Measurements from ENCODE around the gene JTB.
A peak's percentile ranks its signal among the peaks of the same experiment; 100 is the strongest.

Gene JTB

DNA sequence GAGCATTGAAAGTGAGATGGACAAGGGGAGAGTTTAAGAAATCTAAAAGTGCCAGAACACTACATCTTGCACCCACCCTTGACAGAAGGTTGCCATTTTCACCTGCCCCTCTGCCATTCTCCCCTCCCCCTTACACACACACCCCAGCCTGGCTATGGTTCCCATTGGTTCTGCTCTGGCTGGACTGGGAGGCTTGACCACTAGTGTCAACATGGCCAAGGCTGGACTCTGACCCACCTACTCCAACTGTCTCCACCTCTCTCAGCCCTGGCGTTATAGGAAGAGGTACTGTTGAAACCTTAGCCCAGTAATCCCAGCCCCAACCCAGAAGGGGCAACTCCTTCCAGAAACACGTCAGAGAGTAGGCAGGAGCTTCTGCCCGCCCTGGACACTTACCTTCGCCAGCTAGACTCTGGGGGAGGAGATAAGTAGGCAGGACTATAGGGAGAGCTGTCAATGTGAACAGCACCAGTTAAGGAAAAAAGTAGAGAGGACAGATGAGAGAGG, 23.6 kb downstream of the JTB start:
- DNase-seq, result no peak

DNA sequence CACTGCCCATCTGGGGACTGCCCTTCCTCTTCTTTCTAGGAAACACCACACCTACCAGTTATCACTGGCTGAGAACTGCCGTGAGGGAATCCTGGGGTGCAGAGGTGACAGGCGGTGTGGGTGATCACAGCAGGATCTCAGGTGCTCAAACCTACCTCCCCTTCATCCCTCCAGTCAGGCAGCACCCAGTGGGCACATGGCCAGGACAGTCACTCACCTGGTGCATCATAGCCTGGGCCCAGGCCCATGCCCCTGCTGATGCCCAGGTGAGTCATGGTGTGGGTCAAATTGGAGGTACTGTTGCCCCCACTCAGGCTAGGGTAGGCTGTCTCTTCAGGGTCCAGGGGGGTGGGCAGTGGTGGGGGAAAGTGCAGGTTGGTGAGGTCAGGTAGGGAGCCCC, 25.7 kb downstream of the JTB start:
- no peak for DNase-seq

DNA sequence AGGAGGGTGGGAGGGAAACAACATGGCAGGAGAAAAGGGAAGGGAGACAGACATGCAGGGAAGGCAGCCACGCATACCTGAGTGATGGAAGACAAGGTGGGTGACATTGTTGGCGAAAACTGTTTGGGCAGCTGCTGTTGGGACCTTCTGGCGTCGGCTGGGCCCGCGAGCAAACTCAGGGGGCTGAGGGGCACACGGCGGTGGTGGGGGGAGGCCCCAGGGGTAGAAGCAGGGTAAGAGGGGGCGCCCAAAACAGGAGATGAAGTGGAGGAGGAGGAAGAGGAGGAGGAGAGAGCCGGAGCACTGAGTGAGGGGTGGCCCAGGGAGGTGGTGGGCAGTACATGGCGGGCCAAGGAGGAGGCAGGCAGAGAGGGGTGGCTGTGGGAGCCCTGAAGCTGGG, 26.3 kb downstream of the JTB start:
- DNase-seq, result no peak

DNA sequence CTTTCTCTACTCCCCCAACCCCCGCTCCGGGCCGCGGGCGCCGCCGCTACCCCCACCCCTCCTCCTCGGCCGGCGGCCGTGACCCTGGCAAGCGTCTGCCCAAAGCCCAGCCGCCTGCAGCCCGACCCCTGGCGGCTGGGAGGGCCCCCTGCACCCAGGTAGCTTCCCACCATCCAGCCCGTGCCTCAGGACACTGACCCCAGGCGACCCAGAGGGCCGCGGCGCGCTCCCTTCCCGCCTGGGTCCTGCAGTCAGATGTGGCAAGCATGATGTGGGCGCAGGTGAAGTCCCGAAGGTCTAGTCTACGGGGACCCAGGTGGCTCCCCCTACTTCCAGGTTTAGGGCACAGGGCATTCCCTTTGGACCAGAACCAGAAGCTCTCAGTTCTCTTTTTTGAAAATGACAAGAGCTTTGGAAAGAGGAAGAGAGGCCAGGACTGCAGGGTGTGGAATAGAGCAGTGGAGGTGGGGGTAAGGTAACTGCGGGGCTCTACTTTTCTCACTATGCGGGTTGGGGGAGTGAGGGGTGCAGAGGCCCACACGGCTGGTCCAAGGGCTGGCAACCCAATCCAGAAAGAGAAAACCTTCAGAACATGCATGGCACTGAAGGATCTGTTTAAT, 30.7 kb downstream of the JTB start, which contains the start of gene DENND4B:
Gene DENND4B (minus strand): TSS at position 97 of the 620 bp plus-strand sequence. CDS start 2,344 bp downstream, outside the sequence.
- DNase-seq, result peak; percentile 81

DNA sequence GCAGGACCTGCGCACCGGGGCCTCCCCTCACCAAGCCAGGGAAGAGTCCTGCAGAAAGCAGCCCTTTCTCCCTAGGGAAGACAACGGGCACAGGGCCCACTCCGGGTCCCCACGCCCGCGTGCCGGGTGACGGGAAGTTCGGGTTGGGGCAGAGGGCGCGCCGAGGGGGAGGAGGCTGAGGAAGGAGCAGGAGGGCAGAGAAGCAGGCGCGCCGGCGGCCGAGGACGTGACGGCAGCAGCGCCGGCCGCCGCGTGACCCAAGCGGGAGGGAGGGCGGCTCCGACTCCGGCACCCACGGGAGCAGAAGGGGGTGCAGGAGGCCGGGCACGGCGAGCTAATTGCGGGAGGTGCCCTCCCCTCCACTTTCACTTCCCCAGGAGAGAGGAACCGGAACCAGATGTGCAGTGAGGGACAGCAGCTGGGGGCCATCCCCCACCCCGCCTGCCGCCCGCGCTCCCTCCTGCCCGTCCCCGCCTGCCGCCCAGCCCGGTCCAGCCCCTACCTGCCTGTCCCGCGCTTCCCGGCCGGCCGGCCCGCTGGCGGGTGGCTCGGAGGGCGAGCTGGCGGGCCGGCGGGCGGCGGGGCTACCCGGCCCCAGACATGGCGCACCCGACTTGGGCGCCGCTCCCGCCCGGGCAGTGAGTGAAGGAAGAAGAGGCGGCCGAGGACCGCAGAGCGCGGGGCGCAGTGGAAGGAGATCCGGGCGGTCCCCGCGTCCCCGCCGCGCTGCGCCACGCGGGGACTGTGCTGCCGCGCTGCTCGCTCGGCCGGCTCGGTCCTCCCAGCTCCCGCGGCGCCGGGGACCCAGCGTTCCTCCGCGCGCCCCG, 31.5 kb downstream of the JTB start:
- peak; percentile 86 for DNase-seq

DNA sequence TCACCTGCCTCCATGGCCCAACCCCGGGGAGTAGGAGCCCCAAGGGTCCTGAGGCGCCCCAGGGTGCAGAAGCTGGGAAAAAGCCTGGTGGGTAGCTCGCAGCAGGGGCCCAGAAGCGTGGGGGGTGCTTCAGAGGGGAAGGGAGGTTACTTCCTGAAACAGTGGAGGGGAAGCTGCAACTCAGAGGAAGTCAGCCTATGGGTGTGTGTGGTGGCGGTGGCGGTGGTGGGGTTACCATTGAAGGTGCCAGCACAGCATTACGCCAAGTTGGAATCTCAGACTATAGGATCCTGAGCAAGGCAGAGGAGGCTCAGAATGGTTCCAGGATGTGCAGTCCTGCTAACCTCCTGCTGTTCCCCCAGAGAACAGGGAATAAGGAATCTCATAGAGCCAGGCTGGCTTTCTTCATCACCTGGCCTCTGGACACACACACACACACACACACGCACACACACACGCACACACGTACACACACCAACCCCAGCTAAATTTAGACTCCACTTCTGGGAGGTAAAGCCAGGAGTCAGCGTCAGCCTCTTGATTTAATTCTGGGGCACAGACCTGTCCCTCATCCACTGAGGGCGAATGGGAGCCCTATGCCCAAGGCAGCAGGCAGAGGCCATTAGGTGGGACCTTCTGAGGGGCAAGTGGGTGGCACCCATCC, 32.2 kb downstream of the JTB start:
- peak; percentile 88 for DNase-seq

DNA sequence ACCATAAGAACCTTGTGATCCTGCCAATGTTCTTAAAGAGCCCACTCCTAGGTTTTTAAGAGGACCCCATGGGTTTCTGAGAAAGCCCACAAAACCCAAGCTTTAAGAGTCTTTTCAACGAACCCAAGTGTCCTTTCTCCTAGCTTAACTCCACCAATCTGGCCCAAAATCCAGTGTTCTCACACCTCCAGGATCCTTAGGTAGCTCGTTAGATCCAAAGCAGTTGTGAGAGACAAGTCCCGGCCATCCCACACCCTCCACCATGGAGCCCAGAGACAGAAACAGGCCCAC, 32.7 kb downstream of the JTB start:
- DNase-seq, result no peak

DNA sequence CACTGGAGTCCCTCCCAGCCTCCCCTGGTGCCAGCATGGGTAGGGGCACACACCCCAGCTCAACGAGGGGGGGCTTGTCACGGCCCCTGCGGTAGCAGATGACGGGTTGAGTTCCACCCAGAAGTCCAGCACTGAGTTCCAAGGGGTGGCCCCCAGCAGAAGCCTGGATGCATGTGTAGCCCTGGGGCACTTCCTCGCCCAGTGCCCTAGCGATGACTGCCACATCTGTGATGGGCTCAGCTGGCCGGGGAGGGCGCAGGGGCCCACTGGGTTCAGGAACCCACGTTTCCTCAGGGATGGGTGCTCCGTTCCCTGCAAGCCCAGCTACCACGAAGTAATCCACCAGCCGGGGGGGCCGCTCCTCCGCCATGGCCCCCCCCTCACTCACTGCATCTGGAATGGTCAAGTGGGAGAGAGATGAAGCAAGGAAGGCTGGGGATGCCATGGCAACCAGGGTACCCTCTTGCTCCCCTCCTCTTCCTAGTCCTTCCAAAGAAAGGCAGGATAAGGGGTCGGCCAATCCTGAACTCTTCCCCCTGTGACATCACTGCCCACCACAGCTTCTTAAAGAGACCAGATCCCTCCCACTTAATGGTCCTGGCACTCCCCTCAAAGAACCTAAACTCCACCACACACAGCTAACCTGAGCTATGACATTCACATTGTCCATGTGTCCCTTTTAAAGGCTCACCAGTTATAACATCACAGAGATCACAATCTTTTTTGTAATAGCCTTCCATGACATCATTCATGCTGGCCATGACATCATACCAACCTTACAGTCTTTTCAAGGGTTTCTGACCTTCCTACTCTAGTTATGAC, 33.3 kb downstream of the JTB start:
- peak; percentile 56 for DNase-seq

DNA sequence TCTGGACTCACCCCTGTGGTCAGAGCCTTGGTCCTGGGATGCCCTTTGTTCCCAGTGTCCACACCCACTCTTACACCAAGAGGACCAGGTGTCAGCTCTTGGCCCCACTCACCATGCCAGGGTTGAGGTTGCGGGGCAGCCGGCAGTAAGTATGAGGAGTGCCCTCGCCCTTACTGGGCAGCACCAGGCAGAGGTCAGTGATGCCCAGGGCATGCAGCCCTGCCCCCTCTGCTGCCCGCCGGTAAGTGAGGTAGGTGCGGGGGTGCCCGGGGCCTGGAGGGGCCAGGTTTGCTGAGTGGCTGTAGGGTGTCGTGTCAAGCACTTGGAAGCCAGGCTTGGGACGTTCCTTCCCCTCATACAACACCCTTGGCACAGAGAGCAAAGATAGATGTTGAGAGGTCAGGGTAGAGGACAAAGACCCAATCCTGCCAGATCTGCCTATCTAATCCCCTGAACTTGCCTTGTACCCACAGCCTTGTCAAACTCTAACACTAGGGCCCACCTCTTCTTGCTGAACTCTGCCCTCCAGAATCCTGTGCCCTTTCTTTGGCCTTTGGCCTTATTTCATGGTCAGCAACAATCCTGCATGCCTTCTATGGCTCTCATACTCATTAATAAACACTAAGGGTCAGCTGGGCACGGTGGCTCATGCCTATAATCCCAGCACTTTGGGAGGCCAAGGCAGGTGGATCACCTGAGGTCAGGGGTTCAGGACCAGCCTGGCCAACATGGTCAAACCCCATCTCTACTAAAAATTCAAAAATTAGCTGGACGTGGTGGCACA, 34.5 kb downstream of the JTB start:
- no peak for DNase-seq

DNA sequence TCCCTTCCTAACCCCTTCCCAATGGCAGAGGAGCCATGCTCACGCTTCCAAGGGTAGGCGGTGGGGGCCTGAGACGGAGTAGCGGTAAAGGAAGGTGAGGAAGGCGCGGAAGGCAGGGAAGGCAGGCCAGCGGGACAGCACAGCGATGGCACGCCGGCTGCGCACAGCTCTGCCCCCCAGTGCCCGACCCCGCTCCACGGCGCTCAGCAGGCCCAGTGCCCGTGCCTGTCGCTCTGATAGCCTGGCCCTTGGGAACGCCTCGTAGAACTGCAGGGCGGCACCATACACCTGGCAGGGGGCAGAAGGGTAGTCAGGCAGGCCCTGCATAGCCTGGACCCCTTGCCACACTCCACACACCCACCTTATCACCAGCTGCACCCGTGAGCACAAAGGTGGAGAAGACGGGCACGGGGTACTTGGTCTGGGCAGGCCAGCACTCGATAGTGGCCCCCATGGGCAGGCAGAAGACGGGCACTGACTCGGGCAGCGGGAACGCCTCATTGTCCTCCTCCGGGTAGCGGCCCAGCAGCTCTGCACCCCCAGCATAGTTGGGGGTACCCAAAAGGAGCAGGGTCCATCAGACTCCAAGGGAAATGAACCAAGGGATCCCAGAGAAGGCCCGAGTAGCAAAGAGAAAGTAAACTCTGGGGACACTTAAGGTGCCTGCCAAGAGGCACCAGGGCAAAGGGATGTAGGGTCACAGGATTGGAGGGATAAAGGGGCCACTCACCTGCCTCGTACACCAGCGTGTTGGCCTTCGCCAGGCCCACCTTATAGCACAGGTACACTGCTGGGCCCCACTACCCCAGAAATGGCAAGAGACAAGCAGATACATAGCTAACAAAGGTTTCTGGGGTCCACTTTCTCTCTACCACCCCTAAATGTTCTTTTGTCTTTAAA, 35.4 kb downstream of the JTB start:
- DNase-seq, result no peak

DNA sequence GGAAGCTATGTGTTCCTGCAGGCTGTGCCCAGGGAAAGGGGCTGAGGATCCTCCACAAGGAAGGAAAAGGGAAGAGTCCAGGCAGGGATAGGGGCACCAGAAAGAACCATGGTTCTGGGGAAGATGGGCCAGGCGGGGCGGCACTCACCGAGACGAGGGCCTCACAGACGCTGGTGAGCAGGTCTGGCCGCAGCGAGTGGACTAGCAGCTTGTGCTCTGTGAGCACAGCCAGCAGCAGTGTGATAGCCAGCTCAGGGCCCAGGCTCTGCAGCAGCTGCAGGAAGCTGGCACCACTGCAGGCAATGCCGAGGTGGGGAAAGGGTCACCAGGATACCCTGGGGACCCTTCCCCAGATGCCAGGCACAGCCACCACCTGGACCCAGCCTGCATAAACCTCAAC, 36.7 kb downstream of the JTB start:
- no peak for DNase-seq

DNA sequence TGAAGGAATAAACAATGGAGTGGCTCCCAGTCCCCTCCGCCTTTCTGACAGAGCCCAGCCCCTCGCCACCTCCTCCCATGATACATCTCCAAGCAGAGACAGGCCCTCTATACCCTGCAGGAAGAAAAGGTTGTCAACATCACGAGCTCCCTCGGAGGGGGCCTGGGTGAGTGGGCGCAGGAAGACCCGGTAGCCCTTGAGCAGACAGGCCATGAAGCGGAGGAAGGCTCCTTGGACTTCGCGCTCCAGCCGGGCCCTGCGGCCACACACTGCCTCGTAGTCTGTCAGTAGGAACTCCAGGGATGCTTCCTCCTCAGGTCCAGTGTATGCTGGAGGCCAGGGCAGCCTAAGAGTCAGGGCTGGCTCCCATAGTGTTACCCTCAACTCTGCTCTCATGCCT, 38.0 kb downstream of the JTB start:
- no peak for DNase-seq

DNA sequence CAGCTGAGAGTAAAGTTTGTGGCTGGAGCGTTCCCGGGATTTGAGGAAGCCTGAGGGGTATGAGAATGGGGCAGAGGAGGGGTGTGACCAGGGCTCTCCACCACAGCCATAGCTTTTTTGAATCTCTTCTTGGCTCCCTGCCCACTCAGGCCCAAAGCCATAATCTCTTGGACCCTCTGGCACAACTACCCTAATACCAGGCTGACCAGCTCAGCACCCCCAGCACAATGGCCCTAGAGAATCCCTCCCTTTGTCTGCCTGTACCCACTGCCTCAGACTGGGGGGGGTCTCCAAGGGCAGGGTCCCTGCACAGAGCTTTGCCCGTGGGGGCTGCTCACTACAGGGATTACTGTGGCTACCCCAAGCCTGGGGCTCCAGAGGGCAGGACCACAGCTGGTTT, 38.5 kb downstream of the JTB start:
- no peak for DNase-seq

DNA sequence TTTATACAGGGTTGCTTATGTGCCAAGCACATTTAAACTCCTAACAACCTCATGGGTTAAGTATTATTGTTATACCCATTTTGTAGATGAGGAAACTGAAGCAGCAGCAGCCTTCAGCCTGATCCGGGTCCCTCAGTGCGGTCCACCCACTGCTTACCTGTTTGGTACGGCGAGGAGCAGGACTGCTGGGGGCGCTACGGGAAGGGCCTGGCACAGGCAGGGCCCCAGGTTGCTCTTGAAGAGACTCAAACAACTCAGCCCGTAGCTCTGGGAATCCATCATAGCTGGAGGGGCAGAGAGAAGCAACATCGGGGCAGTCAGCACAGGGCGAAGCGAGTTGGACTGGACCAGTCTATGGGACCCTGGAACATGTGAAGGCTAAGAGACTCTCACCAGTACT, 40.1 kb downstream of the JTB start:
- no peak for DNase-seq

DNA sequence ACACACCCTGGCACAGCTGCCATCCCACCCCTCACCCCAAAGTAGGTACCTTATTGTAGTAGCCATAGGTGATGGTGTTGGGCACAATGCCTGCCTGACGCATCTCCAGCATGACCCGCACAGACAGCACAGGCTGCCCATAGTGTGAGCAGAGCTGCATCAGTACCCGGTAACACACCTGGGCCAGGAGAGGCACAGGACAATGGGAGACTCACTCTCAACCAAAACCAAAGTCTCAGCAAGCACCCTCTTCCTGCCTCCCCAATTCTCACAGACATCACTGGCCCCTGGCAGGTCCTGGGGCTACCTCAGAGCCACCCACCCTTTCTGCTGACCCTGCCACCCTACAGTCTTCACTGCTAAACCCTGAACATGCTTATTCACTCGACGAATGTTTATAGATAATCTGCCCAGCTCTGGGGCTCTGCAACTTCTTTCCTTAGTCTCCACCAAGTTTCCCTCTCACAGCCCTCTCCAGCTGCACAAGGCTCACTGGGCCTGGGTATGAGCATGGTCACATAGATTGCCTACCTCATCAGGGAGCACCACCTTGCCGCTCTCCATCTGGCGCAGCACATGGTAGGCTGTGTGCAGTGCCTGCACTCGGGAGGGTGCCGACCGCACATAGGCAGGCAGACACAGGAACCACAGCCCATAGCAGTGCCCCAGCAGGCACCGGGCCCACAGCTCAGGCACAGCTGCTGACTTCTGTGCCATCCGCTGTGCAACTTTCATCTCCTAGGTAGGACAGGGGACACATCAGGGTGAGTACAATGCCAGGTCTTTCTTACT, 41.3 kb downstream of the JTB start:
- DNase-seq, result no peak

DNA sequence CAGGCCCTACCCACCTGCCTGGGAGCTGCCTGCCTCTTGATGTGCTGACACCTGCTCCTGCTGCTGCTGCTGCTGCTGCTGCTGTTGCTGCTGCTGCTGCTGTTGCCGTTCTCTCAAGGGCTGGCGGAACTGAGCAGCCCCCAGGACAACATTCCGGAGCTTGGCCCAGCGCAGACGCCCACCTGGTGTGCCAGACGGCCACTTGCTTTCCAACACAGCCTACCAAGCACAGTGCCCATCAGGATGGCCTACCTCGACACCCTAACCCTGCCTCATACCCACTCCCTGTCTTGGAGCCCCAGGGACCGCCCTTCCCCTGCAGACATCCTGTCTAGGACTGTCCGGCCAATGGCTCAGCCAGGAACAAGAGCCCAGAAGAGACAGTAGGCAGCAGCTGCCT, 42.7 kb downstream of the JTB start:
- DNase-seq, result no peak

DNA sequence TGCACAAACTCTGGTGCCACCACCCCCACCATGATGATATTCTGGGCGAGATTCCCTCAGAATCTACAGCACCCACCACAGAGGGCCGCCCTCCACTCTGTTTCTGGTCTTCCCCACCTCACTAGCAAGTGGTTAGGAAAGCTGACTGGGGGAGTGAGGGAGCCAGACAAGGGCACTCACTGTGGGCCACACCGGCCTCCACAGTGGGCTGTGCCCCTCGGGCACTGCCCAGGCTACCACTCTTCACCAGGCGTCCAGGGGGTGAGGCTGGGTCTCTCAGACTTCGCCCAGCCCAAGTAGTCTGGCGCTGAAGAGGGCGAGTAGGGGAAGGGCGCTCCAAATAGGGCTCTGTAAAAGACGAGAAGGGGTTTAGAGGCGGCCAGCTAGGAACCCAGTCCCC, 43.5 kb downstream of the JTB start:
- DNase-seq, result no peak

DNA sequence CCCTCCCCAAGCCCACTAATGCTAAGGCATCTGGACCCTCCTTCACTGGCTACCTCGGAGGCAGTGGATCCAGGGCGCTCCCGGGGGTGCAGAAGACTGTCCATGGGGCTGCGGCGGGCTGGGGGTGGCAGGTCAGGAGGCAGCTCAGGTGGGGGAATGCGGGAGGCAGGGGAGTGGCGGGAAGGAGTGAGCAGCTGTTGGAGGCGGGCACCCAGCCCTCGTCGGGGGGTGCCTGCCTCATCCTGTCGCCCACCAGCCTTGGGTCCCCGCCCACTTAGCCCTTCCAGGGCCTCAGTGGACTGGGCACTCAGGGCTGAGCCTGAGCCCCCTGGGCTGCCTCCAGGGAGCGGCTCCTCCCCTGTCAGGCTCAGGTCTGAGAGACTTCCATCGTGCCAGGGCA, 44.0 kb downstream of the JTB start:
- DNase-seq, result no peak

DNA sequence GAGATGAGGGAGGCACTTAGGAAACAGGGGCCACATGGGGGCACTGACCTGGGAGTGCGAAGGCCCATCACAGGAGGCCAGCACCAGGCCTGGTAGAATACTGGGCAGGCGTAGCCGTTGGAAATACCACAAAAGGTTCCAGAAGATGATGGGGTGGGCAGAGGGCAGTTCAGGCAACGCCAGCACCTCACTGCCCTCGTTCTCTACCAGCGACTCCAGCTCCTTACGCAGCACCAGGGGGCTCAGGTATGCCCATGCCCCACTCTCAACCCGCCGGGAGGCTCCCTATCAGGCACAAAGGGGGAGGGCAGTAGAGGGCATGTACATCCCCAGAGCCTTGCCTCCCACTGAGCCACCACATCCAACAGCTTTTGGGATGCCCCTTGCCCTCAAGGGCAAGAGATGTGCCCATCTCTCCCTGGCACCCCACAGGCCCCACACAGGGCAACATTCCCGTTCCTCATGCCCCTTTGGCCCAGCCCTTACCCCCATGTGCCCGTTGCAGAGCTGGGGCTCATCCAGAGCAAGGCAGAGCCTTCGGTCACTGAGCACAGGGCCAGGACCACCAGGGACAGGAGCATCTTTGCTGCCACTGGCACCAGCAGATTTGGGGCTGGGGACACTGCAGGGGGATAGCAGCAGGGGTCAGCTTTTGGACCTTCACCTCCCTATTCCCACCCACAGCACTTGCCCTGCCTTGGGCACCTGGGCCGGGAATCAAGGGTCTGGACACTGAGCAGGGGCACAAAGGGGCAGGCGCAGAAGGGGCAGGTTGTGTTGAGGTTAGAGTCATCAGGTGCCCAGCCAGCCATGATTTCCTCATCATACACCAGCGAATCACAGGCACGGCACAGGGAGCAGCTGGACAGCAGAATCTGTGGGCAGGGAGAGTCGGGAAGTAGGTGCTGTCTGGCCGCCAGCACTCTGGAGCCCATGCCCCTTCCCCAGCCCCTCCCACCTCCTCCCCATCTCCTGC, 45.0 kb downstream of the JTB start:
- DNase-seq, result no peak

Measured in CD4-positive, alpha-beta T cell treated with Interleukin-21 for 1 hour (primary cell).